BJ (cell line): Measurements from ENCODE around the gene ATP1A1. TPM values are rescaled to one million over a fixed set of nuclear protein-coding genes. Genes with fewer than 3 reads are reported as not detected.

ENCODE experiments used
- CTCF ChIA-PET: fragments of 350-600 bp; formaldehyde crosslinking; extraction: SDS; loops from one replicate; lab custom pipeline; 2021; ENCODE audit warnings: antibody characterized with exemption, inconsistent platforms; lab: Yijun Ruan, JAX
- POLR2A ChIA-PET: fragments of 300-600 bp; sonication (Branson Sonifier 250); formaldehyde crosslinking; extraction: SDS; loops from one replicate; lab custom pipeline; 2021; ENCODE audit warnings: antibody characterized with exemption; lab: Charles Lee
- DNase-seq: peaks from one replicate; pipeline ENCODE4 v3.0.0-alpha.2; 2011; ENCODE audit warnings: low read depth
- H3K27me3 ChIP-seq: 2 replicates; pipeline ENCODE4 v1.6.0; 2011; ENCODE audit warnings: low read length; ENCODE audit not compliant: control insufficient read depth, insufficient read depth
- H3K36me3 ChIP-seq: 2 replicates; pipeline ENCODE4 v1.5.1; 2011; ENCODE audit warnings: low read length; ENCODE audit not compliant: control insufficient read depth, insufficient read depth
- H3K4me3 ChIP-seq: 2 replicates; pipeline ENCODE4 v1.5.1; 2011; ENCODE audit warnings: low read depth, mild to moderate bottlenecking, control low read depth, low read length
- CTCF ChIP-seq: IDR thresholded peaks from 2 replicates; pipeline ENCODE4 v1.5.1; 2011; ENCODE audit warnings: low read depth, mild to moderate bottlenecking, control low read depth, inconsistent platforms, low read length, moderate library complexity; ENCODE audit not compliant: insufficient read depth
- polyA plus RNA-seq: library from polyadenylated mRNA; depleted of rRNA; stranded (reverse); fragments of >200 nt; gene quantifications from 2 replicates; pipeline ENCODE4 v1.2.3, GENCODE V29; 2011

ATP1A1 gene
- polyA plus RNA-seq, 1 experiment = 392 TPM

DNA sequence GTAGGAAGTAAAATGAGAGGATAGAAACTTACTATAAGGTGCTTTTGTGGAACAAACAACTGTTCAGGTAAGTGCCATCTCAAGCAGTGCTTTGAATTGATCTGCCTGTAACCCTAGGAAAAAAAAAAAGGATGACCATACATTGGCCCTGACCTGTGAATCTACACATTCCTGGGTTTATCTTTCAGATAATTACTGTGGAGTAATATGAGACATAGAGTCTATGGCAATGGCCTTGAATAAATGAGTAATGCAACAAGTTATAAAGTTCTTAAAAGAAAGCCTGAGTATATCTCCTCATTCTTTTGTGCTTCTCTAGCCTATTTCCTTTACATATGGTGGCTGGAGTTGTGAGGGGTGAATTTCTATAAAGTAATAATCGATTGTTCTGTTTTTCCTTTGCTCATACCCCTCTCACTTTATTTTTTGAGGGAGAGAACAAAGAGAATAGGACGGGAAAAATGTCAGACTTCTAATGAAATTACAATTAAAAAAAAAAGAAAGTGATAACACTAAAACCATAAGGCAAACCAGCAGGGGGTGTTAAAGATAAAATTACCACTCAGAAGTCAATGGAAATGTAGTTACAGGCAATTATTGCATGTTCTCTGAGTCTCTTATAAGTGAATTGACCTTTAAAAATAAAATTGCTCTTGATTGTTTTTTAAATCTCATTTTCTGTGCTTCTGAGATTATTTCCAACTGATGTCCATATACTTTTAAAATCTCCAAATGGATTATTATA is 12.4 kb upstream of the ATP1A1 start:
- POLR2A ChIA-PET = no interaction called here
- Histone ChIP-seq H3K36me3 (no peaks in the 10 kb centered on the region), H3K27me3 (peaks cover 3% of the 10 kb centered on the region; the same call in 1 of the 2 replicates), H3K4me3 (no peak overlapping the region)
- no peak for TF ChIP-seq CTCF
- DNase-seq = no peak
- CTCF ChIA-PET = interaction anchor here (0.6 to 3.3 kb wide), 5 partner anchors 11 to 855 kb away, joined by 3 to 23 read pairs (median 3); no protein-coding TSS in a partner anchor

GRCh38 chr1:116361648-116362047 is 11.4 kb upstream of the ATP1A1 start:
- POLR2A ChIA-PET = no interaction called here
- DNase-seq = no peak
- CTCF ChIA-PET = no interaction called here
- H3K27me3 ChIP-seq = peaks cover 5% of the 10 kb centered on the region; the same call in 1 of the 2 replicates
- H3K36me3 ChIP-seq = no peaks in the 10 kb centered on the region
- no peak for TF ChIP-seq CTCF
- H3K4me3 ChIP-seq = no peak overlapping the region

GRCh38 chr1:116362050-116362449 is 11.0 kb upstream of the ATP1A1 start:
- CTCF ChIA-PET = no interaction called here
- POLR2A ChIA-PET = no interaction called here
- no peak for DNase-seq
- Histone ChIP-seq H3K4me3 (no peak overlapping the region), H3K27me3 (peaks cover 5% of the 10 kb centered on the region; the same call in 1 of the 2 replicates), H3K36me3 (no peaks in the 10 kb centered on the region)
- no peak for TF ChIP-seq CTCF

DNA sequence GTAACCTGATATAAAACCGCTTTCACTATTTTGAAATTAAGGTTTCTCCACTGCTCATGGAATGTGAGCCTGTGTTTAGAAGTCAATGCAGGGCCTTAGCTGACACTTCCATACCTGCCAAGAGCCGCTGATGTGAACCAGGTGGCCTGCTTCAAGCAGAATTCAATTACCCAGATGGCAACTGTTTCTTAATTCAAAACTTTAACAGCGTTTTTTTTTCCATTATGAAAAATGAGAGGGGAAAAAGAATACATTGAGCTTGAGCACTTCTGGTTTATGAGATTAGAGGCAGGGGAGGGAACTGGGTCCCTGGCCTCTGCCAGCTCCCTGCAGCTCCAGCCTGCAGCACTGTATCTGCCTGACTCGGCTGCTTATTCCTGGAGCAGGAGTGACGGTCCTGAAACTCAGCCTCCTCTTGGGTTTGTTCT is 7.7 kb upstream of the ATP1A1 start:
- ChIA-PET CTCF (interaction anchor here (0.6 to 1.7 kb wide), 5 partner anchors 105 to 1048 kb away, joined by 3 to 4 read pairs (median 4); no protein-coding TSS in a partner anchor), POLR2A (no interaction called here)
- DNase-seq = no peak
- no peaks in the 10 kb centered on the region for H3K36me3 ChIP-seq
- no peak for TF ChIP-seq CTCF
- H3K27me3 ChIP-seq = peaks cover 10% of the 10 kb centered on the region
- H3K4me3 ChIP-seq = no peak overlapping the region

- POLR2A ChIA-PET = no interaction called here
Measured at GRCh38 chr1:116365857-116366256, 7.2 kb upstream of the ATP1A1 start.

More at GRCh38 chr1:116365857-116366256, 7.2 kb upstream of the ATP1A1 start:
- no peak for DNase-seq
- CTCF ChIA-PET = interaction anchor here (0.6 to 1.7 kb wide), 6 partner anchors 8 to 1048 kb away, joined by 3 to 5 read pairs (median 4); no protein-coding TSS in a partner anchor
- Histone ChIP-seq H3K27me3 (peaks cover 10% of the 10 kb centered on the region), H3K36me3 (no peaks in the 10 kb centered on the region), H3K4me3 (no peak overlapping the region)
- no peak for TF ChIP-seq CTCF
